NT2/D1 (cell line): Measurements from ENCODE around the gene CRNN.
A peak's percentile ranks its signal among the peaks of the same experiment; 100 is the strongest.

Source experiments
- DNase-seq: peaks from one replicate; pipeline ENCODE4 v3.0.0-alpha.2; 2011; ENCODE audit warnings: low read depth, low spot score
- H3K27me3 ChIP-seq: 2 replicates; pipeline ENCODE4 v1.6.0; 2011; ENCODE audit warnings: mild to moderate bottlenecking; ENCODE audit not compliant: insufficient read length, insufficient read depth
- H3K36me3 ChIP-seq: 2 replicates; pipeline ENCODE4 v1.6.1; 2011; ENCODE audit warnings: mild to moderate bottlenecking, low read length, mixed read lengths; ENCODE audit not compliant: insufficient read depth, insufficient read length
- H3K4me1 ChIP-seq: 2 replicates; pipeline ENCODE4 v1.5.1; 2011; ENCODE audit not compliant: insufficient read depth, insufficient read length
- H3K4me3 ChIP-seq: 2 replicates; pipeline ENCODE4 v1.5.1; 2011; ENCODE audit warnings: low read depth; ENCODE audit not compliant: insufficient read length
- H3K9ac ChIP-seq: 2 replicates; pipeline ENCODE4 v1.6.0; 2011; ENCODE audit warnings: low read depth; ENCODE audit not compliant: insufficient read length
- H3K9me3 ChIP-seq: 2 replicates; pipeline ENCODE4 v1.5.1; 2011; ENCODE audit warnings: mild to moderate bottlenecking, low read length; ENCODE audit not compliant: insufficient read depth
- SUZ12 ChIP-seq: IDR thresholded peaks from 2 replicates; pipeline ENCODE4 v1.6.1; 2011; ENCODE audit not compliant: insufficient read length, insufficient read depth; ENCODE audit errors: extremely low read depth
- YY1 ChIP-seq: IDR thresholded peaks from 2 replicates; pipeline ENCODE4 v1.6.1; 2011; ENCODE audit not compliant: insufficient read length, insufficient read depth
- ZNF274 ChIP-seq: IDR thresholded peaks from 2 replicates; pipeline ENCODE4 v1.6.1; 2011; ENCODE audit warnings: mild to moderate bottlenecking, low read depth, low read length

Gene CRNN

DNA sequence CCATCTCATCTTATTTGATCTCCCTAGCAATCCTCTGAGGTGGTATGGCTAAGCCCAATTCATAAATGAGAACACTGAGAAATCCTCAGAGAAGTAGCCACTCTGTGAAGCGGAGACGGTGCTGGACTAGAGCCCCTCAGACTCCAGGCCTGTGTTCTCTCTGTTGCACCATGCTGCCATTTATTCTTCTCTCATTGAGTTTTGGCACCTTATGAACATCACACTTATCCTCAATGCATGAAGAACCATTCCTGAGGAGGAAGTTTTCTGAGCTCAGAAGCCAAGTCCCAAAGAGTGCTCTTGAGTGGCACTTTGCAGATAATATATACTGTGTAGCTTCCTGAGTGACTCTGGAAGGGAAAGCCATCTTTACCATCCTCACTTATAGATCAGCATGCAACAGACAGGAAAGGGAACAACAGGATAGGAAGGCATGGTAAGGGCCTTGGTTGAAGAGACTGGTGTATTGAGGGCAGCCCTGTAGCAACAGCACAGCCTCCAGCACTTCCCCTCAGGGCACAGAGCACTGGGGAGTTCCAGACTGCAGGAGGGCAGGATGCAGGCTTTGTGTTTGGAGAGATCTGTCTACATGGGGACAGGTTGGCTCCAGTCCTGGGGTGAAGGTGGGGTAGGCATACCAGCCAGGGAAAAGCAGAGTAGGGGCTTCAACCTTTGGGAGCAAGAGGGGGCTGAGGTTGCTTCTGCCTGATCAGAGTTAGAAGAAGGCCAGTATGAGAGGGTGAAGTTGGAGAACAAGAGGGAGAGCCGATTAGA, 1.6 kb upstream of the CRNN start:
- Histone ChIP-seq H3K4me3 (no peak overlapping the region), H3K9me3 (no peaks in the 10 kb centered on the region), H3K9ac (no peak overlapping the region), H3K27me3 (no peaks in the 10 kb centered on the region), H3K4me1 (peaks cover 3% of the 10 kb centered on the region), H3K36me3 (no peaks in the 10 kb centered on the region)
- no peak for DNase-seq
- TF ChIP-seq SUZ12 (no peak), YY1 (no peak), ZNF274 (no peak)

- no peak for DNase-seq
- Histone ChIP-seq H3K27me3 (no peaks in the 10 kb centered on the region), H3K9ac (no peak overlapping the region), H3K4me1 (peaks cover 8% of the 10 kb centered on the region), H3K4me3 (no peak overlapping the region), H3K9me3 (no peaks in the 10 kb centered on the region), H3K36me3 (no peaks in the 10 kb centered on the region)
- no peak for TF ChIP-seq YY1
- no peak for TF ChIP-seq SUZ12
- TF ChIP-seq ZNF274, result no peak
These were observed 1.3 kb downstream of the CRNN start for GRCh38 chr1:152412756-152413155.

DNA sequence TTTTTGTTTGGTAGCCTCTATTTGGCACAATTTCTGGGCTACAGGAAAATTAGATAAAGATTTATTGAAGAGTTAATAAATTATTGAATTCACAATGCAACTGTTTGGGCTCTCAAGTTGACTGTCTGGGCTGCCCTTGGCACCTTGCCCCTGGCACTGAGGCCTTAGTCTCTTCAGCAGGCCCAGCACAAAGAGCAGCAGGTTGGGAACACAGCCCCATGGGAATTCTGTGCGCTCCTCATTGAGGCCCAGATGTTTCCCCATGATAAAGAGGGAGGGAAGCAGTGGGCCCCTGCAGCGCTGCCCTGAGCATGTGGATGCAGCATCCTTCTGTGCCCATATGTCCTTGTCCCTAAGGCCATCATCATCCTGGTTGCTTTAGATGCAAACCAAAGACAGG, 2.9 kb downstream of the CRNN start:
- Histone ChIP-seq H3K9me3 (no peaks in the 10 kb centered on the region), H3K4me1 (peaks cover 8% of the 10 kb centered on the region), H3K9ac (no peak overlapping the region), H3K4me3 (no peak overlapping the region), H3K36me3 (no peaks in the 10 kb centered on the region), H3K27me3 (no peaks in the 10 kb centered on the region)
- no peak for TF ChIP-seq ZNF274
- no peak for TF ChIP-seq YY1
- TF ChIP-seq SUZ12, result no peak
- DNase-seq, result no peak

DNA sequence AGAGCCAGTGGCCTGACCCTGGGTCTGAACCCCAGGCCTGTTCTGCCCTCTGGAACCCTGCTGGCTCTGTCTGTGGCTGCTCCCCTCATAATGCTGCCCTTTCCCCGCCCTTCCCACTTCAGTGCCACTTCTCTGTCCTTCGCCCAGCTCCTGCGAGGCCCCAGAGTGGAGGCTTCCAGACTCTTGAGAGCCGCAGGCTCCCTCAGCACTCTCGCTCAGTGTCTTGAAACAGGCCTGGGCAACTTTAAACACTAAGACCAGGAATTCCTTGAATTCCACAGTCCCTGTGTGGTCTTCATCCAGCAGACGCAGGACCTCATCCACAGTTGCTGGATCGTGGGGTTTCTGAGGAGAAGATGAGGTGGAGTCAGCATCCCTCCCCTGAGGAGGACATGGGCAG, 3.5 kb downstream of the CRNN start:
- DNase-seq, result peak; percentile 42
- Histone ChIP-seq H3K9ac (no peak overlapping the region), H3K36me3 (no peaks in the 10 kb centered on the region), H3K27me3 (no peaks in the 10 kb centered on the region), H3K4me1 (peaks cover 8% of the 10 kb centered on the region), H3K4me3 (no peak overlapping the region), H3K9me3 (no peaks in the 10 kb centered on the region)
- TF ChIP-seq SUZ12 (no peak), YY1 (no peak), ZNF274 (no peak)

- H3K4me3 ChIP-seq, result no peak overlapping the region
- TF ChIP-seq ZNF274 (no peak), YY1 (no peak), SUZ12 (no peak)
- no peaks in the 10 kb centered on the region for H3K36me3 ChIP-seq
- H3K27me3 ChIP-seq, result no peaks in the 10 kb centered on the region
- no peak overlapping the region for H3K9ac ChIP-seq
- no peak for DNase-seq
- peaks cover 8% of the 10 kb centered on the region for H3K4me1 ChIP-seq
- no peaks in the 10 kb centered on the region for H3K9me3 ChIP-seq
These were observed 4.0 kb downstream of the CRNN start for GRCh38 chr1:152410028-152410427.

- Histone ChIP-seq H3K27me3 (no peaks in the 10 kb centered on the region), H3K36me3 (no peaks in the 10 kb centered on the region), H3K9ac (no peak overlapping the region), H3K9me3 (no peaks in the 10 kb centered on the region), H3K4me1 (peaks cover 8% of the 10 kb centered on the region), H3K4me3 (no peak overlapping the region)
- no peak for TF ChIP-seq YY1
- TF ChIP-seq SUZ12, result no peak
- TF ChIP-seq ZNF274, result no peak
- DNase-seq, result no peak
These were observed 5.4 kb downstream of the CRNN start for GRCh38 chr1:152408664-152409063.

DNA sequence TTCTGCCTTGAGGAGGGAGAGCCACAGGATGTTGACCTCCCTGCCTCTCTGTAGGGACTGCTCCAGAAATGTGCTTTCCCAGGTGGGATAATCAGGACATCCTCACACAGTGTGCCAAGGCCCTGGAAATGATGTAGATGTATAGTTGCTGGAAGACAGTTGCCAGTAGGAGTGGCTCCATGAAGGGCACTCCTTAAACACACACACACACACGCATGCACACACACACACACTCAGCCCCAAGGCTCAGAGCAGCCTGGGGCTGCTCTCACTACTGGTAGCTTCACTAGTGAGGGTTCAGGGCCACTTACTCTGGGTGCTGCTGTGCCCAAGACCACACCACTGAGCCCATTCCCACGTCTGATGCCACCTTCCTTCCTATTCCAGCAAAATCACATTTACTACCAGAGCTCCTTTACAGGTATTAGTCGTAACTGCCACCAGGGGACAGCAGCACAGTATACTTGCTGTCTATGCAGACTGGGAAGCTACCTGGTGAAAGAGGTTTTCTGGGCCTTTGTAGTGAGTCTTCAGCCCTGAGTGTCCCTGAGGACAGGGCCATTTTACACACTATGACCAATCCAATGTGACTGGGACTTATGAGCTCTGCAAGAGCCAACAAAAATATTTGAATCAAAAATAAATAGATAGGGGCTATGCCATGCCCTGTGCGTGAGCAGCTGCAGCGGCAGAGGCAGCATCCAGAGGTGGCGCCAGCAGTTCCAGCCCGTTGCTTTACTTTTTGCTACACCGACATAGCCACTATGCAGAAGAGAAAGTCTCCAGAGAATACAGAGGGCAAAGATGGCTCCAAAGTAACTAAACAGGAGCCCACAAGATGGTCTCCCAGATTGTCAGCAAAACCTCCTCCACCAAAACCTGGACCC, 15.0 kb downstream of the CRNN start:
- no peaks in the 10 kb centered on the region for H3K9me3 ChIP-seq
- no peak overlapping the region for H3K9ac ChIP-seq
- no peaks in the 10 kb centered on the region for H3K4me1 ChIP-seq
- no peaks in the 10 kb centered on the region for H3K27me3 ChIP-seq
- H3K36me3 ChIP-seq, result no peaks in the 10 kb centered on the region
- TF ChIP-seq SUZ12 (no peak), YY1 (no peak), ZNF274 (no peak)
- no peak overlapping the region for H3K4me3 ChIP-seq
- peak; percentile 44 for DNase-seq
